Activated T-cell treated with anti-CD3 and anti-CD28 coated beads, Interleukin-2, amount 50 U/mL, for 72 hours (primary cell): ENCODE data around the gene HECA. TPM values are rescaled to one million over a fixed set of nuclear protein-coding genes. Genes with fewer than 3 reads are reported as not detected.

Experiments used
- ATAC-seq, 2 donors: fragments of 150-1000 bp; cut with Tn5 transposase; replicated peaks in 1 of 2; 2 replicates each; pipeline ENCODE4 v1.10.0; 2021; ENCODE audit warnings: moderate library complexity in 2 of 2, mild to moderate bottlenecking in 1 of 2
- DNase-seq, 2 donors: peaks; one replicate each; pipeline ENCODE4 v3.0.0; 2021 to 2022; ENCODE audit warnings: mixed read lengths in 1 of 2
- H3K27ac Mint-ChIP-seq: one replicate; pipeline ENCODE4 v1.8.0; 2022; ENCODE audit warnings: mild to moderate bottlenecking, moderate library complexity, mixed read lengths
- H3K27me3 Mint-ChIP-seq: one replicate; pipeline ENCODE4 v1.8.0; 2022; ENCODE audit warnings: low read depth, mixed read lengths
- H3K36me3 Mint-ChIP-seq, 2 donors: one replicate each; pipeline ENCODE4 v1.8.0; 2022; ENCODE audit warnings: mixed read lengths in 2 of 2, mild to moderate bottlenecking in 1 of 2; ENCODE audit not compliant: insufficient read depth in 2 of 2
- H3K4me1 Mint-ChIP-seq: one replicate; pipeline ENCODE4 v1.8.0; 2022; ENCODE audit warnings: low read depth, mixed read lengths
- H3K4me3 Mint-ChIP-seq, 2 donors: one replicate each; pipeline ENCODE4 v1.8.0; 2022; ENCODE audit warnings: mild to moderate bottlenecking in 2 of 2, mixed read lengths in 2 of 2, moderate library complexity in 2 of 2
- H3K9me3 Mint-ChIP-seq, 2 donors: one replicate each; pipeline ENCODE4 v1.8.0; 2022; ENCODE audit warnings: mixed read lengths in 2 of 2
- total RNA-seq, 2 donors: library from RNA; stranded (reverse); gene quantifications; one replicate each; pipeline ENCODE4 v1.2.3, GENCODE V29; 2022

The HECA gene
- total RNA-seq, 2 donors from 2014 or later: 77.6 to 89.7 TPM

GRCh38 chr6:139173172-139173571, 38.3 kb downstream of the HECA start:
- peaks cover 94% of the 10 kb centered on the region for H3K4me1 Mint-ChIP-seq
- peaks cover 14 to 57% of the 10 kb centered on the region in 2 donors for H3K36me3 Mint-ChIP-seq
- H3K9me3 Mint-ChIP-seq: peaks cover 0 to 1% of the 10 kb centered on the region in 2 donors
- no peaks in the 10 kb centered on the region for H3K27me3 Mint-ChIP-seq
- ATAC-seq (peak; percentile 91 to 92), DNase-seq (peak; percentile 41 to 42)
- H3K27ac Mint-ChIP-seq: peak overlapping the region; percentile 96
- H3K4me3 Mint-ChIP-seq: peak overlapping the region; percentile 56 to 62

- Mint-ChIP-seq H3K36me3 (peaks cover 12 to 51% of the 10 kb centered on the region in 2 donors), H3K9me3 (peaks cover 0 to 1% of the 10 kb centered on the region in 2 donors), H3K27ac (peak overlapping the region; percentile 96), H3K4me3 (peak overlapping the region in 1 of 2 donors; percentile 62), H3K4me1 (peaks cover 95% of the 10 kb centered on the region), H3K27me3 (no peaks in the 10 kb centered on the region)
- ATAC-seq (peak in 1 of 2 donors; percentile 25), DNase-seq (no peak)
Observed at GRCh38 chr6:139173822-139174221, 38.9 kb downstream of the HECA start.

DNA sequence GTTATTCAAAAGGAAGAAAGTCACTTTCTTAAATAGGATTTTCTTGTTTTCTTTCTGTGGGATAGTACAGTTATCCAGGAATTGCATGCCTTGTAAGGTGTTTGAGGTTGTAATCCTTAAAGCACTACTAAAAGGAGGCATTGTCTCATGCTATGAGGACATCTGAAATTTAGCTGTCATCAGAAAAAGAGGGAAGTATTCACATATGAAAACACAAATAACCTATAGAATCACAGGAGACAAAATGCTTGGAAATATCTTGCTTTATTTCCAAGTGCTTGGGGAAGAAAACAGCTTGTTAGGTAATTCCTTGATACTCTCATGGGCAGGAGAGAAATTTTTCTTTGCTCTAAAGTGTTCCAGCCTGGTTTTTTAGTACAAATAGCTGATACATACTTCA, 40.1 kb downstream of the HECA start:
- DNase-seq: no peak
- peaks cover 87% of the 10 kb centered on the region for H3K4me1 Mint-ChIP-seq
- no peaks in the 10 kb centered on the region for H3K27me3 Mint-ChIP-seq
- peak overlapping the region in 1 of 2 donors; percentile 77 for H3K4me3 Mint-ChIP-seq
- H3K27ac Mint-ChIP-seq: peak overlapping the region; percentile 77
- no peak for ATAC-seq
- peaks cover 0 to 1% of the 10 kb centered on the region in 2 donors for H3K9me3 Mint-ChIP-seq
- peaks cover 14 to 42% of the 10 kb centered on the region in 2 donors for H3K36me3 Mint-ChIP-seq

- peaks cover 85% of the 10 kb centered on the region for H3K4me1 Mint-ChIP-seq
- H3K36me3 Mint-ChIP-seq: peaks cover 16 to 43% of the 10 kb centered on the region in 2 donors
- H3K27ac Mint-ChIP-seq: peak overlapping the region; percentile 77
- no peak for DNase-seq
- H3K9me3 Mint-ChIP-seq: no peaks in the 10 kb centered on the region
- H3K4me3 Mint-ChIP-seq: peak overlapping the region; percentile 58 to 77
- no peak for ATAC-seq
- no peaks in the 10 kb centered on the region for H3K27me3 Mint-ChIP-seq
Observed at GRCh38 chr6:139175389-139175948, 40.6 kb downstream of the HECA start.

- DNase-seq (no peak), ATAC-seq (no peak)
- no peak overlapping the region for H3K4me3 Mint-ChIP-seq
- H3K36me3 Mint-ChIP-seq: peaks cover 10 to 32% of the 10 kb centered on the region in 2 donors
- H3K27ac Mint-ChIP-seq: no peak overlapping the region
- H3K27me3 Mint-ChIP-seq: no peaks in the 10 kb centered on the region
- H3K9me3 Mint-ChIP-seq: no peaks in the 10 kb centered on the region
- H3K4me1 Mint-ChIP-seq: peaks cover 64% of the 10 kb centered on the region
Observed at GRCh38 chr6:139181236-139181635, 46.4 kb downstream of the HECA start.

GRCh38 chr6:139184047-139184446, 49.2 kb downstream of the HECA start:
- Mint-ChIP-seq H3K27me3 (no peaks in the 10 kb centered on the region), H3K9me3 (no peaks in the 10 kb centered on the region), H3K36me3 (peaks cover 6 to 18% of the 10 kb centered on the region in 2 donors), H3K27ac (no peak overlapping the region), H3K4me1 (peaks cover 50% of the 10 kb centered on the region), H3K4me3 (no peak overlapping the region)
- ATAC-seq (peak in 1 of 2 donors; percentile 19), DNase-seq (no peak)

DNA sequence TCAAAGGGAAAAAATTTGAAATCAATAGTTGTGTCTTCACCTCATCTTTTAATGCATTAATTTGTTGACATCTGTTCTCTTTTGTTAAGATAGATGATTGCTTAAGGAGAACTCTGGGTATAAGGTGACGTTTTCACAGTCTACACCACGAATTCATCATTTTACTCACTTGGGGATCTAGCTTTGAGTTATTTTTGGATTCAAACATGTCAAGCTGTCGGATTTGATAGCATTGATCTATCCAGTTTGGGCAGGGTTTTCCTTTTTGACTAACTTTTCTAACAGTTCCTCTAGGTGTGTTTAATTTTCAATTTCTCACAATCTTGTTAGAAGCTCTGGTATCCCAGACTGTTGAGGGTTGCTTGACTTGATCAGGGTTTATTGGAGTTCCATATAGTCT, 49.6 kb downstream of the HECA start:
- peak in 1 of 2 donors; percentile 19 for ATAC-seq
- H3K4me3 Mint-ChIP-seq: peak overlapping the region in 1 of 2 donors; percentile 27
- DNase-seq: no peak
- H3K27ac Mint-ChIP-seq: peak overlapping the region; percentile 90
- no peaks in the 10 kb centered on the region for H3K9me3 Mint-ChIP-seq
- peaks cover 50% of the 10 kb centered on the region for H3K4me1 Mint-ChIP-seq
- H3K27me3 Mint-ChIP-seq: no peaks in the 10 kb centered on the region
- peaks cover 3 to 18% of the 10 kb centered on the region in 2 donors for H3K36me3 Mint-ChIP-seq

DNA sequence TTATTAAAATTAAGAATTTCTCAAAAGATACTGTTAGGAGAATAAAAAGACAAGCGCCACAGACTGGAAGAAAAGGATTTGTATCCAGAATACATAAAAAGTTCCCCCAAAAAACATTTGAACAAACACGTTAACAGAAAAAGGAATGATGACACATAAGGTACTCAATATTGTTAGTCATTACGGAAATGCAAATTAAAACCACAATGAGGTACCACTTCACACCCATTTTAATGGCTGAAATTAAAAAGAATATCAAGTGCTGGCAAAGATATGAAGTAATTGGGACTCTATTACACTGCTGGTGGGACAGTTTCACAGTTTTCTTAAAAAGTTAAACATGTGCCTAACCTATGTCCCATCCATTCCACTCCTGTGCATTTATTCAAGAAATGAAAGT, 51.4 kb downstream of the HECA start:
- no peaks in the 10 kb centered on the region for H3K27me3 Mint-ChIP-seq
- no peaks in the 10 kb centered on the region for H3K9me3 Mint-ChIP-seq
- H3K27ac Mint-ChIP-seq: peak overlapping the region; percentile 89
- ATAC-seq: peak; percentile 60 to 70
- H3K36me3 Mint-ChIP-seq: peaks cover 0 to 5% of the 10 kb centered on the region in 2 donors
- H3K4me3 Mint-ChIP-seq: peak overlapping the region; percentile 23 to 70
- no peak for DNase-seq
- H3K4me1 Mint-ChIP-seq: peaks cover 44% of the 10 kb centered on the region

DNA sequence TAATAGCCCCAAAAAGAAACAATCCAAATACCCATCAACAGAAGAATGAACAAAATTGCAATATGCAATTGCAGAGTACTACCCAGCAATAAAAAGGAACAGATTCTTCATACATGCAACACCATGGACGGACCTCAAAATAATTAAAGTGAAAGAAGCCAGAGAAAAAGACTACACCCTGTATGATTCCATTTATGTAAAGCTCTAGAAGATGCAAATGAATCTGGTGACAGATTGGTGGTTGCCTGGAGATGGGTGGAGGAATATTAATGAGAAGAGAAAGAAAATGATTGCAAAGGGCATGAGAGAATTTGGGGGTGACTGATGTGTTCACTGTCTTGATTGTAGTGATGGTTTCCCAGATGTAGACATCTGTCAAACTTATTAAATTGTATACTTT, 51.8 kb downstream of the HECA start:
- Mint-ChIP-seq H3K4me1 (peaks cover 42% of the 10 kb centered on the region), H3K36me3 (peaks cover 0 to 4% of the 10 kb centered on the region in 2 donors), H3K27ac (peak overlapping the region; percentile 89), H3K9me3 (no peaks in the 10 kb centered on the region), H3K4me3 (peak overlapping the region; percentile 30 to 70), H3K27me3 (no peaks in the 10 kb centered on the region)
- DNase-seq: no peak
- ATAC-seq: no peak

- Mint-ChIP-seq H3K9me3 (no peaks in the 10 kb centered on the region), H3K36me3 (peaks cover 0 to 4% of the 10 kb centered on the region in 2 donors), H3K27ac (no peak overlapping the region), H3K4me1 (peaks cover 42% of the 10 kb centered on the region), H3K4me3 (no peak overlapping the region), H3K27me3 (no peaks in the 10 kb centered on the region)
- DNase-seq: no peak
- no peak for ATAC-seq
Observed at GRCh38 chr6:139187489-139187888, 52.6 kb downstream of the HECA start.

DNA sequence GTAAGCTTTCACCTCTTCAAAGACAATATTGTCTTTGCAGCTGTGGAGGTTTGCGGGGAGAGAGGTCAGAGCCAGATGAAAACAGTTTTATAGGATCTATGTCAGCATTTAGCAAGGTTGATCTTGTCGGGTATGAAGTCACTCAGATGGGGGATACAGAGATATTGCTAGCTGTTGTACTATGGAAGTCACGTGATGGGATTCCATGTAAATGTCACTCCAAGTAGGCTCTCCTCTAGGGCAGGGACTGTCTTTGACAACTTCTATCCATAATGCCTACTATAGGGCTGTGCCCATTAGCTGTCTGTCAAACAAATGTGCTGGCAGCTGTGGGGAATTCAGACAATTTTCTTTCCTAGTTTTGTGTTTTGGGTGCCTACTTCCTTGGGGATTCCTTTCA, 54.8 kb downstream of the HECA start:
- no peaks in the 10 kb centered on the region for H3K27me3 Mint-ChIP-seq
- no peak overlapping the region for H3K4me3 Mint-ChIP-seq
- DNase-seq: no peak
- H3K27ac Mint-ChIP-seq: no peak overlapping the region
- peaks cover 29% of the 10 kb centered on the region for H3K4me1 Mint-ChIP-seq
- H3K9me3 Mint-ChIP-seq: no peaks in the 10 kb centered on the region
- no peak for ATAC-seq
- H3K36me3 Mint-ChIP-seq: peaks cover 1 to 5% of the 10 kb centered on the region in 2 donors

GRCh38 chr6:139194740-139195139, 59.9 kb downstream of the HECA start:
- DNase-seq: no peak
- H3K36me3 Mint-ChIP-seq: peaks cover 1 to 2% of the 10 kb centered on the region in 2 donors

GRCh38 chr6:139198529-139199288, 63.8 kb downstream of the HECA start:
- Mint-ChIP-seq H3K27me3 (no peaks in the 10 kb centered on the region), H3K4me3 (no peak overlapping the region), H3K9me3 (no peaks in the 10 kb centered on the region), H3K4me1 (no peaks in the 10 kb centered on the region), H3K27ac (no peak overlapping the region), H3K36me3 (peaks cover 0 to 5% of the 10 kb centered on the region in 2 donors)
- DNase-seq (no peak), ATAC-seq (no peak)

More at GRCh38 chr6:139194740-139195139, 59.9 kb downstream of the HECA start:
- no peak overlapping the region for H3K4me3 Mint-ChIP-seq
- no peak for ATAC-seq
- no peaks in the 10 kb centered on the region for H3K4me1 Mint-ChIP-seq
- no peak overlapping the region for H3K27ac Mint-ChIP-seq
- H3K27me3 Mint-ChIP-seq: no peaks in the 10 kb centered on the region
- no peaks in the 10 kb centered on the region for H3K9me3 Mint-ChIP-seq
